IMR-90 (cell line): ENCODE data around the gene IL4R. TPM values are rescaled to one million over a fixed set of nuclear protein-coding genes. Genes with fewer than 3 reads are reported as not detected.

ENCODE experiments used
- ATAC-seq: fragments of 200-7000 bp; cut with Tn5 transposase; 2 replicates; pipeline ENCODE4 v1.9.1; 2020; ENCODE audit warnings: low read depth, mild to moderate bottlenecking, moderate library complexity
- BruUV-seq: library from RNA; stranded (reverse); fragments of 400-500 nt; replicated peaks from 2 replicates; lab custom pipeline; 2021; lab: Mats Ljungman, UMichigan
- CTCF ChIA-PET: fragments of 300-600 bp; formaldehyde crosslinking; extraction: SDS; loops from one replicate; lab custom pipeline; 2021; ENCODE audit warnings: antibody characterized with exemption; lab: Yijun Ruan, JAX
- POLR2A ChIA-PET: fragments of 300-600 bp; sonication (Branson Sonifier 250); formaldehyde crosslinking; loops from one replicate; lab custom pipeline; 2022; ENCODE audit warnings: antibody characterized with exemption; ENCODE audit not compliant: unreplicated experiment; lab: Charles Lee
- DNase-seq: peaks from one replicate; pipeline ENCODE4 v3.0.0; 2013
- H2AFZ ChIP-seq: replicated peaks from 2 replicates; pipeline ENCODE3; 2013; ENCODE audit warnings: low read length, mild to moderate bottlenecking; ENCODE audit not compliant: poor library complexity
- H2AK5ac ChIP-seq: 2 replicates; pipeline ENCODE4 v1.6.1; 2013; ENCODE audit warnings: low read depth, low read length, inconsistent platforms
- H2AK9ac ChIP-seq: replicated peaks from 2 replicates; pipeline ENCODE3; 2013; ENCODE audit warnings: mild to moderate bottlenecking, low read depth, low read length, moderate library complexity; ENCODE audit not compliant: poor library complexity
- H2BK120ac ChIP-seq: 2 replicates; pipeline ENCODE4 v1.6.1; 2013; ENCODE audit warnings: low read depth, low read length, inconsistent platforms
- H2BK15ac ChIP-seq: 3 replicates; pipeline ENCODE4 v1.6.1; 2013; ENCODE audit warnings: low read depth, low read length, inconsistent platforms
- H2BK20ac ChIP-seq: 2 replicates; pipeline ENCODE4 v1.6.1; 2013; ENCODE audit warnings: low read depth, mild to moderate bottlenecking, inconsistent platforms, low read length, moderate library complexity
- H2BK5ac ChIP-seq: 2 replicates; pipeline ENCODE4 v1.6.1; 2013; ENCODE audit warnings: mild to moderate bottlenecking, low read depth, low read length, inconsistent platforms; ENCODE audit not compliant: poor library complexity, severe bottlenecking
- H3K14ac ChIP-seq: replicated peaks from 2 replicates; pipeline ENCODE4 v1.6.1; 2013; ENCODE audit warnings: low read depth, low read length, inconsistent platforms
- H3K18ac ChIP-seq: 2 replicates; pipeline ENCODE4 v1.6.1; 2013; ENCODE audit warnings: low read depth, low read length, control low read depth
- H3K23ac ChIP-seq: 2 replicates; pipeline ENCODE4 v1.6.1; 2013; ENCODE audit warnings: low read depth, low read length, inconsistent platforms
- H3K27ac ChIP-seq: 2 replicates; pipeline ENCODE4 v1.5.1; 2013; ENCODE audit warnings: mild to moderate bottlenecking, control low read depth, low read length; ENCODE audit not compliant: insufficient read depth
- H3K27me3 ChIP-seq: 2 replicates; pipeline ENCODE4 v1.6.1; 2013; ENCODE audit warnings: low read length; ENCODE audit not compliant: control insufficient read depth, insufficient read depth
- H3K36me3 ChIP-seq: 2 replicates; pipeline ENCODE4 v1.6.1; 2013; ENCODE audit warnings: low read length, mixed read lengths; ENCODE audit not compliant: control insufficient read depth, insufficient read depth
- H3K4ac ChIP-seq: 2 replicates; pipeline ENCODE4 v1.6.1; 2013; ENCODE audit warnings: low read depth, low read length, inconsistent platforms
- H3K4me1 ChIP-seq: 2 replicates; pipeline ENCODE4 v1.6.1; 2013; ENCODE audit warnings: low read length, mixed read lengths; ENCODE audit not compliant: control insufficient read depth, insufficient read depth
- H3K4me2 ChIP-seq: 2 replicates; pipeline ENCODE4 v1.6.1; 2013; ENCODE audit warnings: low read depth, mild to moderate bottlenecking, control low read depth, low read length, moderate library complexity
- H3K4me3 ChIP-seq: 2 replicates; pipeline ENCODE4 v1.5.1; 2013; ENCODE audit warnings: low read depth, mild to moderate bottlenecking, control low read depth, low read length, moderate library complexity; ENCODE audit not compliant: insufficient read depth
- H3K56ac ChIP-seq: 2 replicates; pipeline ENCODE4 v1.6.1; 2013; ENCODE audit warnings: low read length, inconsistent platforms; ENCODE audit not compliant: insufficient read depth; ENCODE audit errors: extremely low read depth
- H3K79me1 ChIP-seq, 2 experiments: 2 replicates each; pipeline ENCODE4 v1.6.1; 2013; ENCODE audit warnings: low read length in 2 of 2, inconsistent platforms in 1 of 2, low read depth in 1 of 2
- H3K9ac ChIP-seq: 2 replicates; pipeline ENCODE4 v1.6.1; 2013; ENCODE audit warnings: low read depth, low read length, control low read depth
- H3K9me1 ChIP-seq: 2 replicates; pipeline ENCODE4 v1.6.1; 2013; ENCODE audit warnings: low read length, inconsistent platforms; ENCODE audit not compliant: insufficient read depth
- H3K9me3 ChIP-seq: 2 replicates; pipeline ENCODE4 v1.6.1; 2013; ENCODE audit warnings: low read length; ENCODE audit not compliant: control insufficient read depth, insufficient read depth
- H4K20me1 ChIP-seq: 2 replicates; pipeline ENCODE4 v1.6.1; 2013; ENCODE audit warnings: low read length, inconsistent platforms; ENCODE audit not compliant: insufficient read depth
- H4K5ac ChIP-seq: 2 replicates; pipeline ENCODE4 v1.6.1; 2013; ENCODE audit warnings: mild to moderate bottlenecking, low read depth, low read length, control low read depth
- H4K8ac ChIP-seq, 2 experiments: 2 replicates each; pipeline ENCODE4 v1.6.1; 2013; ENCODE audit warnings: low read depth in 2 of 2, low read length in 2 of 2, control low read depth in 1 of 2, inconsistent platforms in 1 of 2
- H4K91ac ChIP-seq: 2 replicates; pipeline ENCODE4 v1.6.1; 2013; ENCODE audit warnings: low read depth, low read length, inconsistent platforms; ENCODE audit not compliant: insufficient read depth
- FOS ChIP-seq: fragments of 150-350 bp; IDR thresholded peaks from 2 replicates; pipeline ENCODE4 v1.6.1; 2016; ENCODE audit warnings: low read depth, low read length
- MXI1 ChIP-seq: IDR thresholded peaks from 2 replicates; pipeline ENCODE4 v1.6.1; 2012; ENCODE audit warnings: low read depth, mild to moderate bottlenecking, low read length, moderate library complexity, borderline replicate concordance
- POLR2A ChIP-seq: IDR thresholded peaks from 2 replicates; pipeline ENCODE4 v1.6.1; 2012; ENCODE audit warnings: mild to moderate bottlenecking, low read depth, low read length
- RAD21 ChIP-seq: IDR thresholded peaks from 2 replicates; pipeline ENCODE4 v1.6.1; 2012; ENCODE audit warnings: low read length, improper control_type of control experiment
- RCOR1 ChIP-seq: IDR thresholded peaks from 2 replicates; pipeline ENCODE4 v1.6.1; 2012; ENCODE audit warnings: mild to moderate bottlenecking, low read length, improper control_type of control experiment; ENCODE audit not compliant: insufficient replicate concordance
- WGBS, 2 experiments: methylation state at CpG; one replicate each; pipeline versions ENCODE4 v1.1.5 to v1.1.7; 2013; ENCODE audit warnings: missing lambda C conversion rate in 2 of 2; ENCODE audit not compliant: insufficient read length in 1 of 2; ENCODE audit errors: extremely low coverage in 2 of 2; 5-methylcytosine and 5-hydroxymethylcytosine counted together
- dilution Hi-C: fragments of 300-500 bp; cut with HindIII; formaldehyde crosslinking; loops from one replicate; pipeline ENCODE4 v1.14.3; 2018; ENCODE audit warnings: low sequenced_read_pairs; ENCODE audit not compliant: unreplicated experiment
- in situ Hi-C: fragments of 300-500 bp; cut with MboI; formaldehyde crosslinking; loops from 3 replicates; pipeline ENCODE4 v1.14.3; 2019; ENCODE audit warnings: low sequenced_read_pairs, inconsistent platforms, mixed read lengths
- intact Hi-C: fragments of 100-400 bp; cut with micrococcal nuclease; formaldehyde crosslinking; loops from 2 replicates; pipeline ENCODE4 v1.10.0; 2022
- polyA plus RNA-seq, 3 experiments: library from polyadenylated mRNA; depleted of rRNA; stranded (reverse); fragments of >200 nt; gene quantifications; 2 replicates each; pipeline ENCODE4 v1.2.3, GENCODE V29; 2012; ENCODE audit warnings: low replicate concordance in 1 of 3
- total RNA-seq: library from RNA; depleted of rRNA; stranded (reverse); fragments of >200 nt; gene quantifications from 2 replicates; pipeline ENCODE4 v1.2.3, GENCODE V29; 2012
- TF ChIP-seq, protein P1 (sequence below): fragments of 150-350 bp; IDR thresholded peaks from 2 replicates; pipeline ENCODE4 v1.6.1; 2017; ENCODE audit warnings: mild to moderate bottlenecking, antibody characterized with exemption, low read length, low read depth
- TF ChIP-seq, protein P2 (sequence below): fragments of 150-350 bp; IDR thresholded peaks from 2 replicates; pipeline ENCODE4 v1.6.1; 2016; ENCODE audit warnings: low read depth, mild to moderate bottlenecking, low read length, moderate library complexity, borderline replicate concordance

The IL4R gene
- total and polyA plus RNA-seq, 2 of the 4 experiments (the other 2 are of a cell fraction), result 6.3 to 18.7 TPM

DNA sequence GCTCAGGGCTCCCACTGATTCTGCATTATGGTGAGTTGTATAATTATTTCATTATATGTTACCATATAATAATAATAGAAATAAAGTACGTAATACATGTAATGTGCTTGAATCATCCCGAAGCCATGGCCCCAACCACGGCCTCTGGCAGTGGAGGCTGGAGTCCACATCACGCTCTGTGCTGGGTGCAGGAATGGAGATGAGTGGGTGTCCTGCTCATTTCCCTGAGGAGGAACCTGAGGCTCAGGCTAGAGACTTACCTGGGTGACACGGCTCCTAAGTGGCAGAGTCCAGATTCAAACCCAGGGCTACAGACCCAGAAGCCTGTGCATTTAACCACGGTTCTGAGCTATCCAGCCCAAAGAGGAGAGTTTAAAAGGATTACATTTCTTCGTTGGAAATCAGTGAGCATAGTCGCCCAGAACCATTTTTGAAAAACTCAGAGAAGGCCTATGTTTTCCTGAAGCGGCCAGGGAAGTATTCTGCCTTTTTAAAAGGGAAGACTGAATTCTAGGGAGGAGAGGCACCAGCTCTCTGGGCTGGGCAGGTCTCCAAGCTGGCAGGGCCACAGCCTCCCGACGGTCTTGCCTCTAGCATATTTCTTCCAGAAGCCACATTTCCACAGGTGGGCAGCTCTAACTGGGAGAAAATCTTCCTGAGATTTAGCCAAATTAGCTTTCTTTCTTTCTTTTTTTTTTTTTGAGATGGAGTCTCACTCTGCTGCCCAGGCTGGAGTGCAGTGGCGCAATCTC lies 6.7 kb downstream of the IL4R start:
- Histone ChIP-seq H3K27ac (peak overlapping the region; percentile 49; the same call in 1 of the 2 replicates), H3K4me2 (no peak overlapping the region), H2BK5ac (peak overlapping the region; percentile 38), H4K91ac (peak overlapping the region; percentile 11; the same call in 1 of the 2 replicates), H3K4me1 (peaks cover 31% of the 10 kb centered on the region), H3K4me3 (no peak overlapping the region), H4K5ac (no peak overlapping the region), H2BK20ac (no peak overlapping the region), H2AK5ac (peak overlapping the region; percentile 56; the same call in 1 of the 2 replicates), H3K27me3 (no peaks in the 10 kb centered on the region), H2AFZ (no peak overlapping the region), H2BK15ac (peak overlapping the region; percentile 44; the same call in 1 of the 3 replicates), H3K18ac (peak overlapping the region; percentile 22), H3K4ac (no peak overlapping the region), H4K20me1 (peaks cover 49% of the 10 kb centered on the region), H3K79me1 (peaks cover 7 to 92% of the 10 kb centered on the region in 2 experiments), H3K9me1 (peaks cover 26% of the 10 kb centered on the region), H2BK120ac (peak overlapping the region; percentile 0; the same call in 1 of the 2 replicates), H3K9me3 (no peaks in the 10 kb centered on the region), H3K23ac (no peak overlapping the region), H3K36me3 (peaks cover 38% of the 10 kb centered on the region), H4K8ac (peak overlapping the region in 1 of 2 experiments; percentile 35; a peak in 1 of 4 replicates), H2AK9ac (no peak overlapping the region), H3K9ac (no peak overlapping the region), H3K14ac (no peak overlapping the region), H3K56ac (no peak overlapping the region)
- BruUV-seq, result no TSS peak
- dilution Hi-C loops (no loop called here), intact Hi-C loops (no loop called here), in situ Hi-C loops (no loop called here)
- WGBS, 2 experiments, result 87% methylated on average over 3 of the region's 12 CpGs; no CpG with 5 or more reads in 1 of the 2 experiments
- CTCF ChIA-PET, result interaction anchor here (0.7 kb wide), 1 partner anchor 89 kb away, joined by 3 read pairs; no protein-coding TSS in a partner anchor
- DNase-seq (no peak), ATAC-seq (no peak)
- POLR2A ChIA-PET, result interaction anchor here (1.6 kb wide), 1 partner anchor 77 kb away, joined by 4 read pairs; no protein-coding TSS in a partner anchor
- TF ChIP-seq, protein P1, sequence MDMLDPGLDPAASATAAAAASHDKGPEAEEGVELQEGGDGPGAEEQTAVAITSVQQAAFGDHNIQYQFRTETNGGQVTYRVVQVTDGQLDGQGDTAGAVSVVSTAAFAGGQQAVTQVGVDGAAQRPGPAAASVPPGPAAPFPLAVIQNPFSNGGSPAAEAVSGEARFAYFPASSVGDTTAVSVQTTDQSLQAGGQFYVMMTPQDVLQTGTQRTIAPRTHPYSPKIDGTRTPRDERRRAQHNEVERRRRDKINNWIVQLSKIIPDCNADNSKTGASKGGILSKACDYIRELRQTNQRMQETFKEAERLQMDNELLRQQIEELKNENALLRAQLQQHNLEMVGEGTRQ, result no peak
- TF ChIP-seq POLR2A (no peak), FOS (no peak), MXI1 (no peak), RCOR1 (no peak), RAD21 (no peak)
- TF ChIP-seq, protein P2, sequence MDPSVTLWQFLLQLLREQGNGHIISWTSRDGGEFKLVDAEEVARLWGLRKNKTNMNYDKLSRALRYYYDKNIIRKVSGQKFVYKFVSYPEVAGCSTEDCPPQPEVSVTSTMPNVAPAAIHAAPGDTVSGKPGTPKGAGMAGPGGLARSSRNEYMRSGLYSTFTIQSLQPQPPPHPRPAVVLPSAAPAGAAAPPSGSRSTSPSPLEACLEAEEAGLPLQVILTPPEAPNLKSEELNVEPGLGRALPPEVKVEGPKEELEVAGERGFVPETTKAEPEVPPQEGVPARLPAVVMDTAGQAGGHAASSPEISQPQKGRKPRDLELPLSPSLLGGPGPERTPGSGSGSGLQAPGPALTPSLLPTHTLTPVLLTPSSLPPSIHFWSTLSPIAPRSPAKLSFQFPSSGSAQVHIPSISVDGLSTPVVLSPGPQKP, result no peak
